Raji (cell line): ENCODE measurements around the gene RACK1.

ENCODE experiments used
- POLR2A ChIP-seq: IDR thresholded peaks from 2 replicates; pipeline ENCODE4 v1.6.1; 2011; ENCODE audit warnings: low read depth, low read length, control low read depth; ENCODE audit not compliant: insufficient read depth

The RACK1 gene

DNA sequence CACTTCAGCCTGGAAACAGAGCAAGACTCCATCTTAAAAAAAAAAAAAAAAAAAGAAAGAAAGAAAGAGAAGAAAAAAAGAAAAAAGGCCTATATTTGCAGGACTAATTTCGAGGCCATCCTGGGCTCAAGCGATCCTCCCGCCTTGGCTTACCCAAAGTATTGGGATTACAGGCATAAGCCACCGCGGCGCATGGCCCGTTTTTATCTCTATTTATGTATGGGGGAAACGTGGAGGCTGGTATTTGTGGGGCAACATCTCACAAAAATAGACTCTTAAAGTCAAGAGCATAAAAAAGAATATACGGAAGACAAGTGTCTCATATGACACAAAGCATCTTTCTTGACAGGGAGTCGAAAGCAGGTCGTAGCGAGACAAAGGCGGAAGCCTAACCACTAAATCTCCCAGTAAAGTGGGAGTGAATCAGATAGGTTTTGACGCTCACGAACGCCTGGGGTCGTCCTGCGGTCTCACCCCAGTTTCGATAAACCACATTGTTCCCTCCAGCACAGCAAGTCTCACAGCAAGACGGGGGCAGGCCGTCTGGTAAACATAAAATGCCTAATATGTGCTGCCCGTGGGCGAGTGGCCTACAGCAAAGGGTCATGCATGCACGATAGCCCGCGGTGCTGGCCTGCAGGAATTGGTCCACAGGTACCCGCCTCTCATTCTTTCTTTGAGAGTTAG lies 22.5 kb downstream of the RACK1 start:
- no peak for TF ChIP-seq POLR2A

DNA sequence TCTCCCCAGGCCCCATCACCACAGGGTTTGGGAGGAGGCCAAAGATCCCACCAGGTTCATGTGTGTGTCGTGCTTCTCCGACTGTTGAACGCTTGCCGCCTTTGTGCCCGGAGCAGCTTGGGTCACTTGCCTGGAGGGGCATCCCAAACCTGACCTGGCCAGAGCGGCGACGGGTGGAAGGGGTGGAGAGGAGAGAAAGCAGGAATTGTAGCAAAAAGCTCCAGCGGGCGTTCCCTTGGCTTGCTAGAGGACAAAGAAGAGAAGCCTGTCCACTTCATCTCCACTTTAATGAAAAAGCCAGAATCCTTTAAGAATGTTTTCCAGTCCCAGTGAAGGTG lies 23.6 kb downstream of the RACK1 start:
- no peak for TF ChIP-seq POLR2A

DNA sequence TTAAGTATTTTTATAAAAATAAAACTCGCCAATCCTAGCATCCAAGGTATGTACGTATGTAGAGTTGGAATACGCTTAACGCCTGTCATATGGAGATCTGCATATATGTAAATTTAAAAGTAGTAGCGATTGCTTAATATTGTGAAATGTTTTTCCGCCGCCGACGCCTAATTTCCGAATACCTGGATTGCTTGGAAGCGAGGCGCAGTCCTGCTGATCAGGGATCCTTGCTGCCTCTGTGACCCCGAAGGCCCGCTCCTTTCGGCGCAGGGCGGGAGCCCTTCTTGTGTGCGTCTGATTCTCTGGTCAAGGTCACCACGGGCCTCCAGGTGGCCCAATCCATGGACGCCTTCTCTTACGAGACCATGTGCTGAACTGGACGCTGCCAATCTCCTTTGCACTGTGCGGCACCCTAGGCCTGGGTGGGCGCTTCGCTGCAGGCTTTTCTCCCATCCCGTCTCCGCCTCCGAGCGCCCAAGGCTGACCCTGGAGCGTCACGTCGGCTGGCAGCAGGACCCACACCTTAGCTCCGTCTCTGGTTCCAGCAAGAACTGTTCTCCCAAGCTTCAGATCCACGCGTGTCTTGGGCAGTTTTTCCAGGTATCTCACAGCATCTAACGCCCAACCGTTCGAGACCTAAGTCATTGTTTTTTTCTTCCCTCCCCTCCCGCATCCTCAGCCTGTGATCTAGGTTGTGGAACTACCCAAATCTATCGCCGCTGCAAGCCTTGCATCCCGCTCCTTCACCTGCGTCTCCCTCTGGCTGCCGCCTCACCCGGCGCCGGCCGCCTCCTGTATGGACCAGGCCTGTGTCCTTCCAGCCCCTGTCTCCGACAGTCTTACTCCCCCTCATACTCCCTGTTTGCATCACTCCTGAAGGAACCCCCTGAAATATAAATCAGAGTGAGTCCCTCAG lies 24.2 kb downstream of the RACK1 start:
- no peak for TF ChIP-seq POLR2A

DNA sequence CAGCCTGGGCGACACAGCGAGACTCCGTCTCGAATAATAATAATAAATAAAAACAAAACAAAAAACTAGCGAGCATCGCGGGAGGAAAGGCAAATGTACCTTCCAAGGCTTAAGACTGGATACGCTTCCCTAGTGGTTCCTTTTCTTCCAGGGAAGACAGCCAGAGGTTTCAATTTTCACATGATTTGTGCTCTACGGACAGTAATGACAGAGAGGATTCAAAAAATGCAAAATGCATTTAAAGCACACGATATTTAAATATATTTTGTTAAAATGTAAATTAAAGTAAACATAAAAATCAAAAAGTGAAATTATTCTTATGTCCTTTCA lies 24.9 kb downstream of the RACK1 start:
- no peak for TF ChIP-seq POLR2A

GRCh38 chr5:181217803-181218062 lies 26.0 kb downstream of the RACK1 start:
- no peak for TF ChIP-seq POLR2A

- no peak for TF ChIP-seq POLR2A
Observed at GRCh38 chr5:181217111-181217802, 26.4 kb downstream of the RACK1 start.

DNA sequence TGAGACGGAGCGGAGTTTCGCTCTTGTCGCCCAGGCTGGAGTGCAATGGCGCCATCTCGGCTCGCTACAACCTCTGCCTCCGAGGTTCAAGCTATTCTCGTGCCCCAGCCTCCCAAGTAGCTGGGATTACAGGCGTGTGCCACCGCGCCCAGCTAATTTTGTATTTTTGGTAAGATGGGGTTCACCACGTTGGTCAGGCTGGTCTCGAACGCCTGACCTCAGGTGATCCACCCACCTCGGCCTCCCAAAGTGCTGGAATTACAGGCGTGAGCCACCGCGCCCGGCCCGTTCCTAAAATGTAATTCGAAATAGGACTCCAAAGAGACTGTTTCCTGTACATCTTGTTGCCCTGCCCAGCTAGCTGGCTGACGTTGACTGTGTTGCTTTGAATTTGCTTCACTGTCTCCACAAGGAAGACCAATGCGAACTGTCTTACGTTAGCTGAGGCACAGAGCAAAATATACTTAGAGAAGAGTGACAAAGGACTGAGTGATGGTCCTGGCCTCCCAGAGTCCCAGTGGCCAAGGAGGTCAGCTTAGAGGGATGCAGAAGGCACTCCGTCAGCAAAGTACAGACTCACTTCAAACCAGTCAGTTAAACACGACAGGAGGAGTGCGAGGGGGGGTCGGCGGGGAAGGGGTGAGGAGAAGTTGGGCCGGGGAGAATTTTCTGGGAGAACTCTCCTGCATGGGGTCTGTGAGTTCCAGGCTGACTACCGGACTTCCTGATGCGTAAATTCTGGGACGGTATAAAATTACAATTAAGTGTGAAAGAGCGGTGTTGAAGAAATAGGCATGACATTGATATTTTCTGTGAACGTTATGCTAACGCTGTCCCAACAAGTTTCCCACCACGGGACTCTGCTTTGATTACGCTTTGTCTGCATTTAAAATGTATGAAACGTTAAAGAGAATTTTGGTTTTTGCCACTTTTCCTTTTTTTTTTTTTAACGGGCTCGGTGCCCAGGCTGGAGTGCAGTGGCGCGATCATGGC lies 27.4 kb downstream of the RACK1 start:
- TF ChIP-seq POLR2A: no peak

DNA sequence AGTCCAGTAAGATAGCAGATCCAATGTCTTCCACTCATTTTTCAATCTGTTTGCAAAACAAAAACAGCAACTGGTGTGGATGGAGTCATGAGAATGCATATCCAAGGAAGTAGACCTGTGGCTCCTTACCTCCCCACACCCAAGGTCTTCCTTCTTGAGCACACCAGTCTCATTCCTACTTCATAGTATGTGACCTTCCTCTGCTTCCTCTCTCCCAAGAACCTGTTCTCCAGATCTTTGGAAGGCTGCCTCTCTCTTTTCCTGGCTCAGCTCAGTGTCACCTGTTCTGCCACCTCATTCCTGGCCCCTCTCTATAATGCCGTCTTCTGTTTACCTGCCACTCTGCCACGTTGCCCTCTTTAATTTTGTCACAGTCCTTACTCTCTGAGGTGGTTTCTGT lies 30.8 kb downstream of the RACK1 start:
- no peak for TF ChIP-seq POLR2A

- TF ChIP-seq POLR2A: no peak
Observed at GRCh38 chr5:181212080-181212479, 31.6 kb downstream of the RACK1 start.

GRCh38 chr5:181211208-181211607 lies 32.5 kb downstream of the RACK1 start:
- TF ChIP-seq POLR2A: no peak

DNA sequence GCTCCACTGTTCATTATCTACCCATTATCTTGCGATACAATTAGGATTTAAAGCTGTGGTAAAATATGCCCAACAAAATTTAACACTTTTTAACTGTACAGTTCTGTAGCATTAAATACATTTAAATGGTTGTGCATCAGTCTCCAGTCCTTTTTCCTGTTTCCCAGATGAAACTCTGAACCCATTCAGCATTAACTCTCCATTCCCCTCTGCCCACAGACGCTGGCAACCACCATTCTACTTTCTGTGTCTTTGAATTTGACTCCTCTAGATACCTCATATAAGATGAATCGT lies 35.8 kb downstream of the RACK1 start:
- TF ChIP-seq POLR2A: no peak

GRCh38 chr5:181207214-181207959 lies 36.3 kb downstream of the RACK1 start:
- TF ChIP-seq POLR2A: peak; percentile 42

GRCh38 chr5:181205761-181206649 lies 37.7 kb downstream of the RACK1 start:
- no peak for TF ChIP-seq POLR2A
